CD4-positive, alpha-beta T cell (primary cell): ENCODE measurements around the gene NAPSA. TPM values are rescaled to one million over a fixed set of nuclear protein-coding genes. Genes with fewer than 3 reads are reported as not detected.

ENCODE experiments used
- ATAC-seq: fragments of 200-7000 bp; cut with Tn5 transposase; one replicate; pipeline ENCODE4 v1.10.0; 2022; ENCODE audit warnings: mild to moderate bottlenecking; ENCODE audit not compliant: poor library complexity
- CTCF ChIA-PET: fragments of 350-600 bp; sonication (Branson Sonifier 250); formaldehyde crosslinking; loops from one replicate; lab custom pipeline; 2021; ENCODE audit warnings: antibody characterized with exemption, inconsistent platforms; lab: Charles Lee
- POLR2A ChIA-PET: fragments of 350-600 bp; sonication (Branson Sonifier 250); formaldehyde crosslinking; loops from one replicate; lab custom pipeline; 2021; ENCODE audit warnings: antibody characterized with exemption, inconsistent platforms; lab: Charles Lee
- DNase-seq, 14 experiments: peaks; one replicate each; pipeline ENCODE4 v3.0.0-alpha.2; 2013 to 2020; ENCODE audit warnings: mixed read lengths in 2 of 14
- H3K27ac ChIP-seq, 2 donors: one replicate each; pipeline versions ENCODE4 v1.5.1 to v1.7.0; 2013; ENCODE audit warnings: low read length in 2 of 2, low read depth in 1 of 2, mild to moderate bottlenecking in 1 of 2
- H3K27me3 ChIP-seq, 2 experiments: 1 replicate in 1 of 2; 2 replicates in 1 of 2; pipeline versions ENCODE4 v1.6.1 to v1.7.0; 2013; ENCODE audit warnings: low read length in 2 of 2, control low read depth in 1 of 2, mild to moderate bottlenecking in 1 of 2, moderate library complexity in 1 of 2; ENCODE audit not compliant: insufficient read depth in 2 of 2, control insufficient read depth in 1 of 2
- H3K36me3 ChIP-seq: one replicate; pipeline ENCODE4 v1.6.1; 2013; ENCODE audit warnings: low read length, control low read depth; ENCODE audit not compliant: insufficient read depth
- H3K4me1 ChIP-seq: one replicate; pipeline ENCODE4 v1.6.1; 2013; ENCODE audit warnings: low read length, control low read depth; ENCODE audit not compliant: insufficient read depth
- H3K4me3 ChIP-seq: one replicate; pipeline ENCODE4 v1.5.1; 2013; ENCODE audit warnings: mild to moderate bottlenecking, low read length, moderate library complexity
- H3K9me3 ChIP-seq, 2 experiments: 1 replicate in 1 of 2; 2 replicates in 1 of 2; pipeline versions ENCODE4 v1.6.1 to v1.7.0; 2013; ENCODE audit warnings: low read length in 2 of 2, mild to moderate bottlenecking in 2 of 2, control low read depth in 1 of 2, moderate library complexity in 1 of 2; ENCODE audit not compliant: control insufficient read depth in 1 of 2, insufficient read depth in 1 of 2
- H3K27ac Mint-ChIP-seq: one replicate; pipeline ENCODE4 v1.8.0; 2020; ENCODE audit warnings: mixed read lengths
- H3K27me3 Mint-ChIP-seq: one replicate; pipeline ENCODE4 v1.8.0; 2021; ENCODE audit warnings: mixed read lengths
- H3K36me3 Mint-ChIP-seq: one replicate; pipeline ENCODE4 v1.8.0; 2021; ENCODE audit warnings: low read depth, mixed read lengths
- H3K4me1 Mint-ChIP-seq: one replicate; pipeline ENCODE4 v1.8.0; 2021; ENCODE audit warnings: low read depth, mixed read lengths
- H3K4me3 Mint-ChIP-seq: one replicate; pipeline ENCODE4 v1.8.0; 2020; ENCODE audit warnings: mild to moderate bottlenecking, mixed read lengths
- H3K9me3 Mint-ChIP-seq: one replicate; pipeline ENCODE4 v1.8.0; 2020; ENCODE audit warnings: mixed read lengths
- intact Hi-C, 2 experiments: fragments of 100-400 bp; cut with DNase I in 1 of 2; cut with micrococcal nuclease in 1 of 2; formaldehyde crosslinking; loops; one replicate each; pipeline versions ENCODE4 v1.15.1 to v1.9.0; 2023 to 2025; cut with DNase I, micrococcal nuclease
- total RNA-seq, 174 experiments: library from RNA in 2 of 174; stranded (reverse) in 2 of 174; gene quantifications; one replicate each; pipeline ENCODE4 v1.2.3 and lab custom pipeline; 2021 to 2026
- TF ChIP-seq, protein P1 (sequence below): fragments of 200-600 bp; IDR thresholded peaks from one replicate; pipeline ENCODE4 v1.8.0; 2022; ENCODE audit warnings: antibody characterized with exemption, mild to moderate bottlenecking

NAPSA gene
- total RNA-seq, 2 experiments from 2014 or later = 0.61 to 0.91 TPM

DNA sequence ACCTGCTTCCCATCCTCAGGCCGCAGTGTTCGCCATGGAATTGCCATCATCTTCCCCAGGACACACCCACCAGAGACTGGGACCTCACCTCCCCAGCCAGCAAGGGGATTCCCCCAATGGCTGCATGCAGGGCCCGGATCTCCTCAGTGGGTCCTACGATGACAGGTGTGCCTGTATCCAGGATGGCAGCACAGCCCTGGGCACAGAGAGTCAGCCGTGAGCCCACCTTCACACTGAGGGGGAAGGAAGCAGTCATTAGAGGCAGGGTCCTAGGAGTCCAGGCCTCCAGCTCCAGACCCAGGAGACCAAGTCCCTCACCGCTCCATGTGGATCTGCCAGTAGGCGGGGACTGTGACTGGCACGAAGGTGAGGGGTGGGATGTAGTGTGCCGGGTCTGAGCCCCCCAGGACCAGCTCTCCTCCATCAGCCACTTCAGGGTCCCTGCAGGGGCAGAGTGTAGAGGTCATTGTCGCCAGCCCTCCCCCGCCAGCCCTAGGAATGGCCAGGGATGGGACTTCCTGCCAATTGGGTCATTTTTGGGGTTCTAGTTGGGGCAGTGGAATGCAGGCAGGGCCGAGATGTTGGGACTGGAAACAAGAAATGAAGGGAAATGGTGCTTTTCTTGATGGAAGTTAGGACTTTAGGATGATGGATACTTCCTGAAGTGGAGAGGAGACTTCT, 30.6 kb downstream of the NAPSA start:
- Mint-ChIP-seq H3K27me3 (peaks cover 44% of the 10 kb centered on the region), H3K27ac (no peak overlapping the region), H3K4me1 (peaks cover 43% of the 10 kb centered on the region), H3K36me3 (peaks cover 6% of the 10 kb centered on the region), H3K9me3 (no peaks in the 10 kb centered on the region), H3K4me3 (peak overlapping the region; percentile 31)
- H3K27ac ChIP-seq = no peak overlapping the region
- no peaks in the 10 kb centered on the region for H3K36me3 ChIP-seq
- TF ChIP-seq, protein P1, sequence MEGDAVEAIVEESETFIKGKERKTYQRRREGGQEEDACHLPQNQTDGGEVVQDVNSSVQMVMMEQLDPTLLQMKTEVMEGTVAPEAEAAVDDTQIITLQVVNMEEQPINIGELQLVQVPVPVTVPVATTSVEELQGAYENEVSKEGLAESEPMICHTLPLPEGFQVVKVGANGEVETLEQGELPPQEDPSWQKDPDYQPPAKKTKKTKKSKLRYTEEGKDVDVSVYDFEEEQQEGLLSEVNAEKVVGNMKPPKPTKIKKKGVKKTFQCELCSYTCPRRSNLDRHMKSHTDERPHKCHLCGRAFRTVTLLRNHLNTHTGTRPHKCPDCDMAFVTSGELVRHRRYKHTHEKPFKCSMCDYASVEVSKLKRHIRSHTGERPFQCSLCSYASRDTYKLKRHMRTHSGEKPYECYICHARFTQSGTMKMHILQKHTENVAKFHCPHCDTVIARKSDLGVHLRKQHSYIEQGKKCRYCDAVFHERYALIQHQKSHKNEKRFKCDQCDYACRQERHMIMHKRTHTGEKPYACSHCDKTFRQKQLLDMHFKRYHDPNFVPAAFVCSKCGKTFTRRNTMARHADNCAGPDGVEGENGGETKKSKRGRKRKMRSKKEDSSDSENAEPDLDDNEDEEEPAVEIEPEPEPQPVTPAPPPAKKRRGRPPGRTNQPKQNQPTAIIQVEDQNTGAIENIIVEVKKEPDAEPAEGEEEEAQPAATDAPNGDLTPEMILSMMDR = no peak
- CTCF ChIA-PET = no interaction called here
- H3K4me1 ChIP-seq = peaks cover 44% of the 10 kb centered on the region
- intact Hi-C loops = loop anchor here in 1 of 2 experiments (2.0 to 10.0 kb wide), 2 partner anchors 176 to 390 kb away; partner anchors contain the start of genes CLEC11A and JOSD2
- no peak overlapping the region for H3K4me3 ChIP-seq
- H3K27me3 ChIP-seq = peaks cover 28 to 35% of the 10 kb centered on the region in 2 experiments
- H3K9me3 ChIP-seq = peaks cover 0 to 31% of the 10 kb centered on the region in 2 experiments
- DNase-seq (peak in 1 of 14 experiments; percentile 29), ATAC-seq (no peak)
- POLR2A ChIA-PET = interaction anchor here (2.0 to 3.8 kb wide), 2 partner anchors 23 to 176 kb away, joined by 9 to 38 read pairs; partner anchors contain the start of gene JOSD2

DNA sequence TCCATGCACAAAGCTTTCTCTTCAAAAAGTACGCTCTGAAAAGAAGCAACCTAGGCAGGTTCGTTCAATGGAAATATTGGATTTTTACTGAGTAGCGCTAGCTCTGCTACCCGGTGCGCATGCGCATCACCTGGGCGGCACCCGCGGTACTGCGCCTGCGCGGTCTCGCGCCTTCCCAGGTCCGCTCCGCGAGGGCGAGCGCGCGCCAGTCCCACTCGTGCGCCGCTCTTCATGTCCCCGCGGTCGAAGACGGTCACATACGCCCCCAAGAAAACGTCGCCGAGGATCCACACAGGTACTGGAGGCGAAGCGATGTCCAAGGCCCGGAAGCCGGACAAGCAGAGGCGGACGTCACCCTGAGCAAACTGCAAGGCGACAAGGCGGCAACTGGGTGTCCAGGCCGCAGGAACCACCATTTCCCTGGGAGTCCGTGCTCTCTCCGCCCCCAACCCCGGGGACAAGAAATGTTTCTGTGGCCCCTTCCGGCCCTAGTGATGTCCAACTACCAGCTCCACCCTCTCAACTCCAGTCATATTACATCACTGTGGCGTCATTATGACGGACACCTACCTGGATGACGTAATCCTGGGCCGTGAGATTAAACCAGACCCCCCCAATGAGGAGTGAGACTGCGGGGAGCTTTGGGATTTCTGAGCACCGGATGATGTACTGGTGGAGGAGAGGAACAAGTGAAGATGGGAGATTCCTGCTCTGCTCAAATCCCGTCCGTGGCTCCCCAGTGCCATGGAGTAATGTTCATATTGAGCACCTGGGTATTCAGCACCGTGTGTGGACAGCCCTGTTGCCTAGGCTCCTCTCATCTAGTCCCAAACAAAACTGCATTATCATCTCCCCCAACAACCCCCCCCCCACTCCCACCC, 31.5 kb downstream of the NAPSA start:
- Histone ChIP-seq H3K36me3 (no peaks in the 10 kb centered on the region), H3K4me3 (peak overlapping the region; percentile 70), H3K27me3 (peaks cover 36 to 43% of the 10 kb centered on the region in 2 experiments), H3K4me1 (peaks cover 53% of the 10 kb centered on the region), H3K9me3 (peaks cover 6 to 40% of the 10 kb centered on the region in 2 experiments), H3K27ac (peak overlapping the region in 1 of 2 donors; percentile 6)
- TF ChIP-seq, protein P1 = peak; percentile 9
- peak; percentile 8 for ATAC-seq
- POLR2A ChIA-PET = interaction anchor here (0.7 to 3.8 kb wide), 6 partner anchors 13 to 471 kb away, joined by 3 to 38 read pairs (median 4); partner anchors contain the start of genes JOSD2 and POLD1
- H3K36me3 Mint-ChIP-seq = peaks cover 6% of the 10 kb centered on the region
- CTCF ChIA-PET = interaction anchor here (1.0 to 1.2 kb wide), 3 partner anchors 23 to 309 kb away, joined by 3 to 4 read pairs (median 3); partner anchors contain the start of genes VRK3 and ZNF473
- H3K4me3 Mint-ChIP-seq = peak overlapping the region; percentile 93
- H3K27ac Mint-ChIP-seq = peak overlapping the region; percentile 83
- H3K4me1 Mint-ChIP-seq = peaks cover 52% of the 10 kb centered on the region
- DNase-seq = peak in 13 of 14 experiments; percentile 67 to 92 (median 82)
- H3K27me3 Mint-ChIP-seq = peaks cover 53% of the 10 kb centered on the region
- no peaks in the 10 kb centered on the region for H3K9me3 Mint-ChIP-seq
- intact Hi-C loops = loop anchor here in 1 of 2 experiments (1.0 to 10.0 kb wide), 3 partner anchors 23 to 391 kb away; partner anchors contain the start of genes CLEC11A and JOSD2
